Activated CD4-positive, alpha-beta T cell treated with anti-CD3 and anti-CD28 coated beads, Interleukin-2, amount 10 ng/mL, durations not matched to agents 7 days and 5 days (primary cell): ENCODE results near the gene PAN3. TPM values are rescaled to one million over a fixed set of nuclear protein-coding genes. Genes with fewer than 3 reads are reported as not detected.

ENCODE experiments used
- CTCF ChIA-PET: fragments of 350-600 bp; sonication (Branson Sonifier 250); formaldehyde crosslinking; loops from one replicate; lab custom pipeline; 2021; ENCODE audit warnings: antibody characterized with exemption; lab: Charles Lee
- POLR2A ChIA-PET: fragments of 350-600 bp; sonication (Branson Sonifier 250); formaldehyde crosslinking; loops from one replicate; lab custom pipeline; 2021; ENCODE audit warnings: antibody characterized with exemption; lab: Charles Lee
- DNase-seq: peaks from one replicate; pipeline ENCODE4 v3.0.0-alpha.2; 2020
- H3K27ac Mint-ChIP-seq: one replicate; pipeline ENCODE4 v1.8.0; 2021; ENCODE audit warnings: mild to moderate bottlenecking, moderate library complexity, mixed read lengths
- H3K27me3 Mint-ChIP-seq: one replicate; pipeline ENCODE4 v1.8.0; 2021; ENCODE audit warnings: mixed read lengths
- H3K36me3 Mint-ChIP-seq: one replicate; pipeline ENCODE4 v1.8.0; 2021; ENCODE audit warnings: low read depth, mixed read lengths
- H3K4me1 Mint-ChIP-seq: one replicate; pipeline ENCODE4 v1.8.0; 2021; ENCODE audit warnings: mixed read lengths
- H3K4me3 Mint-ChIP-seq: one replicate; pipeline ENCODE4 v1.8.0; 2021; ENCODE audit warnings: mild to moderate bottlenecking, moderate library complexity, mixed read lengths
- H3K9me3 Mint-ChIP-seq: one replicate; pipeline ENCODE4 v1.8.0; 2021; ENCODE audit warnings: mixed read lengths
- total RNA-seq, 2 experiments: library from RNA; stranded (reverse); gene quantifications; one replicate each; pipeline ENCODE4 v1.2.3, GENCODE V29; 2021

Gene PAN3
- total RNA-seq, 2 experiments from 2014 or later, result 46.1 to 47.1 TPM

- Mint-ChIP-seq H3K4me3 (no peak overlapping the region), H3K9me3 (peaks cover 2% of the 10 kb centered on the region), H3K36me3 (peaks cover 12% of the 10 kb centered on the region), H3K27me3 (no peaks in the 10 kb centered on the region), H3K27ac (no peak overlapping the region), H3K4me1 (peaks cover 10% of the 10 kb centered on the region)
- CTCF ChIA-PET, result no interaction called here
- no peak for DNase-seq
- POLR2A ChIA-PET, result no interaction called here
These were observed 161.6 kb downstream of the PAN3 start for GRCh38 chr13:28299916-28300315.

- no peak for DNase-seq
- no peaks in the 10 kb centered on the region for H3K27me3 Mint-ChIP-seq
- CTCF ChIA-PET, result no interaction called here
- peaks cover 10% of the 10 kb centered on the region for H3K4me1 Mint-ChIP-seq
- POLR2A ChIA-PET, result no interaction called here
- H3K27ac Mint-ChIP-seq, result no peak overlapping the region
- no peak overlapping the region for H3K4me3 Mint-ChIP-seq
- no peaks in the 10 kb centered on the region for H3K9me3 Mint-ChIP-seq
- H3K36me3 Mint-ChIP-seq, result peaks cover 3% of the 10 kb centered on the region
These were observed 163.5 kb downstream of the PAN3 start for GRCh38 chr13:28301839-28302238.

- Mint-ChIP-seq H3K4me3 (no peak overlapping the region), H3K4me1 (peaks cover 9% of the 10 kb centered on the region), H3K27ac (no peak overlapping the region), H3K36me3 (no peaks in the 10 kb centered on the region), H3K9me3 (no peaks in the 10 kb centered on the region), H3K27me3 (no peaks in the 10 kb centered on the region)
- DNase-seq, result no peak
- ChIA-PET POLR2A (no interaction called here), CTCF (interaction anchor here (1.4 kb wide), 1 partner anchor 25 kb away, joined by 3 read pairs; no protein-coding TSS in a partner anchor)
These were observed 168.0 kb downstream of the PAN3 start for GRCh38 chr13:28306325-28306724.

DNA sequence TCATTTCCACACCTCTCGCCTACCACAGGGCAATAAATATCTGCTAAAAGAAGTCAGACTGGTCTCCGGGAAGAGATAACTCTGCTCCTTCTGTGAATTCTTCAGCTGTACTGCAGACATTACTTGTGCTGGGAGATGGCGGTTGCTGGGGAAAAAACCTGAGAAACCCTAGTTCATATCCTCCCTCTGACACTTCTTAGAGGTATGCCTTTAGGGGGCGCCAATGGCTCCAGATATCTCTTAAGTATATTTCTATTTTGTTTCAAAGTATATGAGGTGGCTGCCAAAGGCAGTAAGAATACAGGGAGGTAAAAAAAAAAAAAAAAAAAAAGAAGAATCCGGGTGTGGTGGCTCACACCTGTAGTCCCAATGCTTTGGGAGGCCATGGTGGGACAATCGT, 175.2 kb downstream of the PAN3 start:
- Mint-ChIP-seq H3K27ac (no peak overlapping the region), H3K36me3 (no peaks in the 10 kb centered on the region), H3K9me3 (no peaks in the 10 kb centered on the region), H3K4me1 (no peaks in the 10 kb centered on the region), H3K27me3 (no peaks in the 10 kb centered on the region), H3K4me3 (no peak overlapping the region)
- CTCF ChIA-PET, result no interaction called here
- peak; percentile 32 for DNase-seq
- POLR2A ChIA-PET, result no interaction called here

DNA sequence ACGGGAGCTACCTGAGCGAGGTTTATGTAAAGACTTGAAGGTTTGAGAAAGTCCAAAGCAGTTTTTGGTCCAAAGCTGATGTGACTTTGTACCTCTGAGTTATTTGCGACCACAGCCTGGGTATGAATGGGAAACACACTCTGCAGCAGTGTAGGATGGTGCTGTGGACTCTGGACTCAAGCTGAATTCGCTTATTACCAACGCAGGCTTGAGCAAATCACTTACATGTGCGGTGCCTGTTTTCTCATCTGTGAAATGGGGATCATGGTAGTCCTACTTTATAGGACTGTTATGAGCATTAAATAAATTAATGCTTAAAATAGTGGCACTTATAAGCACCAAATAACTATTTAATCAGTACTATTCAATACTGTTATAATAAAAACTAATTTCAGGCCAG, 176.5 kb downstream of the PAN3 start:
- CTCF ChIA-PET, result interaction anchor here (0.9 kb wide), 2 partner anchors 11 to 24 kb away, joined by 3 to 4 read pairs; no protein-coding TSS in a partner anchor
- no peaks in the 10 kb centered on the region for H3K4me1 Mint-ChIP-seq
- no peak overlapping the region for H3K27ac Mint-ChIP-seq
- POLR2A ChIA-PET, result interaction anchor here (1.0 kb wide), 1 partner anchor 344 kb away, joined by 3 read pairs; the partner anchor contains the start of gene POMP
- H3K27me3 Mint-ChIP-seq, result no peaks in the 10 kb centered on the region
- no peak for DNase-seq
- no peak overlapping the region for H3K4me3 Mint-ChIP-seq
- no peaks in the 10 kb centered on the region for H3K9me3 Mint-ChIP-seq
- H3K36me3 Mint-ChIP-seq, result no peaks in the 10 kb centered on the region

GRCh38 chr13:28316129-28316528, 177.8 kb downstream of the PAN3 start:
- ChIA-PET POLR2A (no interaction called here), CTCF (interaction anchor here (0.6 kb wide), 1 partner anchor 1795 kb away, joined by 3 read pairs; no protein-coding TSS in a partner anchor)
- H3K9me3 Mint-ChIP-seq, result no peaks in the 10 kb centered on the region
- no peak overlapping the region for H3K4me3 Mint-ChIP-seq
- no peak overlapping the region for H3K27ac Mint-ChIP-seq
- H3K4me1 Mint-ChIP-seq, result no peaks in the 10 kb centered on the region
- no peak for DNase-seq
- no peaks in the 10 kb centered on the region for H3K36me3 Mint-ChIP-seq
- H3K27me3 Mint-ChIP-seq, result no peaks in the 10 kb centered on the region

- Mint-ChIP-seq H3K36me3 (no peaks in the 10 kb centered on the region), H3K9me3 (no peaks in the 10 kb centered on the region), H3K27me3 (no peaks in the 10 kb centered on the region), H3K4me1 (no peaks in the 10 kb centered on the region), H3K27ac (no peak overlapping the region), H3K4me3 (no peak overlapping the region)
- DNase-seq, result no peak
- POLR2A ChIA-PET, result no interaction called here
- CTCF ChIA-PET, result no interaction called here
These were observed 178.5 kb downstream of the PAN3 start for GRCh38 chr13:28316836-28317235.

DNA sequence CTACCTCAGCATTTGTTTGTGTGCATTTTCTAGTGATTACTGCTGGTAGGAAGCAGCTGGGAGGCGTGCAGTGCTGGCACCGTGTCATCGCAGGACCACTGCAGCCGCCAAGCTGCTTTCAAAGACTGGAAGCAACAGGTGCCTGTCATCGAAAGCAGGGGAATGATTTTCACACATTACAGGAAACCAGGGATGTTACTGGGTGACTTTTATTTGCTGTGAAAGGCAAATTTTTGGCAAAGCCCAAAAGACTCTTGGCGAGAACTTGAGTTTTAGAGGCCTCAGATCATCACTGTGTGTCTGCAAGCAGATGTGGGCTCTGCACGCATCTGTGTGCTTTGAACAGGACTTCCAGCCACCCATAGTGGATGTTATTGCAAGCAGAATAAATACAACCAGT, 180.2 kb downstream of the PAN3 start:
- no peaks in the 10 kb centered on the region for H3K36me3 Mint-ChIP-seq
- POLR2A ChIA-PET, result no interaction called here
- no peak overlapping the region for H3K27ac Mint-ChIP-seq
- H3K27me3 Mint-ChIP-seq, result no peaks in the 10 kb centered on the region
- no peaks in the 10 kb centered on the region for H3K4me1 Mint-ChIP-seq
- CTCF ChIA-PET, result no interaction called here
- DNase-seq, result no peak
- H3K9me3 Mint-ChIP-seq, result no peaks in the 10 kb centered on the region
- no peak overlapping the region for H3K4me3 Mint-ChIP-seq

- Mint-ChIP-seq H3K36me3 (no peaks in the 10 kb centered on the region), H3K27ac (no peak overlapping the region), H3K27me3 (no peaks in the 10 kb centered on the region), H3K9me3 (no peaks in the 10 kb centered on the region), H3K4me1 (peaks cover 3% of the 10 kb centered on the region), H3K4me3 (no peak overlapping the region)
- no peak for DNase-seq
- POLR2A ChIA-PET, result no interaction called here
- CTCF ChIA-PET, result interaction anchor here (0.5 kb wide), 1 partner anchor 10 kb away, joined by 4 read pairs; no protein-coding TSS in a partner anchor
These were observed 181.2 kb downstream of the PAN3 start for GRCh38 chr13:28319528-28319927.

- Mint-ChIP-seq H3K27ac (no peak overlapping the region), H3K4me1 (peaks cover 3% of the 10 kb centered on the region), H3K27me3 (no peaks in the 10 kb centered on the region), H3K9me3 (no peaks in the 10 kb centered on the region), H3K4me3 (no peak overlapping the region), H3K36me3 (no peaks in the 10 kb centered on the region)
- ChIA-PET CTCF (interaction anchor here (1.2 kb wide), 1 partner anchor 476 kb away, joined by 3 read pairs; no protein-coding TSS in a partner anchor), POLR2A (no interaction called here)
- DNase-seq, result no peak
These were observed 181.9 kb downstream of the PAN3 start for GRCh38 chr13:28320209-28320608.

DNA sequence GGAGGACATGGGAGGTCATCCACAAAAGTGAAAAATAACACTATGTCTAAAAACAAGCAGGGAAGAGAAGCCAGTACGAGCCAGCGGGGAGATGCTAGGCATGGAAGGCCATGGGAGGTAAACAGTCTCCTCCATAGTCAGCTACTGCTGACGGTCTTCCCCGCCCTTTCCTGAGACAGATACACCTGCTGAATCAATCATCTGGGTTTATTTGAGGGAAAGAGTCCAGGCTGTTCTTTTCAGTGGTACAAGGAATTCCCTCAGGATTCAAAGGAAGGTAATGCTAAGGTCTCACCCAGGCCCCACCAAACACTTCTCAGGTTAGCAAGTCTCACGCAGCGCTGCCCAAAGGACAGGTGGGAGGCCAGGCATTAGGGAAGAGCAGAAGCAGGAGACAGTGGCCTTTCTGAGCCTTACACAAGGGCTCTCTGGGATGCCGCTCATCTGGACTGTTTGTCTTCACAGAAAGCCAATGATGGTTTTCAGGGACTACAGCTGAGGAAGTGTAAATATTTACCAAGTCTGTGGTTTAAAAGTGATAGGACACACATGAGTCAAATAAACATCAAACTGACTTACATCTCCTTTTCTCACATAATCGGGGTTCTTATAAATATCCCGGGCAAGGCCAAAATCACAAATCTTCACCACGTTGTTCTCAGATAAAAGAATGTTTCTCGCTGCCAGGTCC, 182.7 kb downstream of the PAN3 start:
- no peak overlapping the region for H3K4me3 Mint-ChIP-seq
- no peaks in the 10 kb centered on the region for H3K9me3 Mint-ChIP-seq
- CTCF ChIA-PET, result interaction anchor here (1.0 to 1.2 kb wide), 2 partner anchors 22 to 476 kb away, joined by 3 read pairs; no protein-coding TSS in a partner anchor
- no peak for DNase-seq
- no peak overlapping the region for H3K27ac Mint-ChIP-seq
- H3K27me3 Mint-ChIP-seq, result no peaks in the 10 kb centered on the region
- no peaks in the 10 kb centered on the region for H3K36me3 Mint-ChIP-seq
- H3K4me1 Mint-ChIP-seq, result peaks cover 3% of the 10 kb centered on the region
- POLR2A ChIA-PET, result no interaction called here

DNA sequence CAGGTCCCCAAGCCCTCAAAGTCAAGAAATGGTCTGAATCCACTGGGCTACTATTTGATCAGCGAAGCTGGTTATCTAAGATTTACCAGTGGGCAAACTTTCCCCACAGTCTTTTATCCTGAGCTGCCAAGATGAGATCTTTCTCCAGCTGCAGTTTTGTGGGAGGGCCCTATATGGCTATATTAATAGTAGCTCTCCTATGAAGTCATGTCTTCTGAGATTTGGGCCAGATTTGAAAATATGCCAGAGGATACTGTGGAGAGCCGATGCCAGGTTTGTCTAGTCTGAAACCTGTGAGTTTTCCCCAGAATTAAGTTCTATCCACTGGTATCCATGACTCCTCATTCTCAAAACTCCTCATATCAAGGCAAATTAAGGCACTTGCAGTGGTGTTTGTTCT, 183.4 kb downstream of the PAN3 start:
- Mint-ChIP-seq H3K9me3 (no peaks in the 10 kb centered on the region), H3K4me3 (no peak overlapping the region), H3K36me3 (no peaks in the 10 kb centered on the region), H3K27ac (no peak overlapping the region), H3K27me3 (no peaks in the 10 kb centered on the region), H3K4me1 (peaks cover 3% of the 10 kb centered on the region)
- ChIA-PET CTCF (interaction anchor here (1.0 kb wide), 1 partner anchor 23 kb away, joined by 3 read pairs; no protein-coding TSS in a partner anchor), POLR2A (no interaction called here)
- DNase-seq, result no peak

GRCh38 chr13:28322256-28322905, 184.0 kb downstream of the PAN3 start:
- no peaks in the 10 kb centered on the region for H3K9me3 Mint-ChIP-seq
- peaks cover 3% of the 10 kb centered on the region for H3K4me1 Mint-ChIP-seq
- DNase-seq, result no peak
- H3K4me3 Mint-ChIP-seq, result no peak overlapping the region
- no peaks in the 10 kb centered on the region for H3K36me3 Mint-ChIP-seq
- no peaks in the 10 kb centered on the region for H3K27me3 Mint-ChIP-seq
- ChIA-PET POLR2A (no interaction called here), CTCF (interaction anchor here (1.0 kb wide), 1 partner anchor 24 kb away, joined by 3 read pairs; no protein-coding TSS in a partner anchor)
- no peak overlapping the region for H3K27ac Mint-ChIP-seq
